HCT116 (cell line): ENCODE data around the gene TAF1C. TPM values are rescaled to one million over a fixed set of nuclear protein-coding genes. Genes with fewer than 3 reads are reported as not detected.

Source experiments
- ATAC-seq: fragments of 200-7000 bp; cut with Tn5 transposase; 2 replicates; pipeline ENCODE4 v1.9.1; 2020; ENCODE audit warnings: mild to moderate bottlenecking, moderate library complexity
- BruUV-seq: library from RNA; stranded (reverse); fragments of 400-500 nt; replicated peaks from 2 replicates; lab custom pipeline; 2021; lab: Mats Ljungman, UMichigan
- CTCF ChIA-PET: fragments of 300-600 bp; sonication (Branson Sonifier 250); formaldehyde crosslinking; loops from one replicate; lab custom pipeline; 2021; ENCODE audit warnings: antibody characterized with exemption; lab: Charles Lee
- POLR2A ChIA-PET: fragments of 300-600, 350-600 bp; sonication (Branson Sonifier 250); formaldehyde crosslinking; loops from one replicate; lab custom pipeline; 2021; ENCODE audit warnings: antibody characterized with exemption; lab: Charles Lee
- RAD21 ChIA-PET, 2 experiments: fragments of 300-600 bp; sonication (Branson Sonifier 250); formaldehyde crosslinking; loops; one replicate each; lab custom pipeline; 2023; ENCODE audit warnings: low total read pairs in 2 of 2; ENCODE audit not compliant: uncharacterized antibody in 2 of 2, unreplicated experiment in 2 of 2, low non-redundant PET in 1 of 2; lab: Charles Lee
- DNase-seq: peaks from one replicate; pipeline ENCODE4 v3.0.0-alpha.2; 2010; ENCODE audit warnings: low read depth, low spot score
- H2AFZ ChIP-seq: fragments of 200-600 bp; shearing (Covaris generic), sonication (generic); 2 replicates; pipeline ENCODE4 v1.6.1; 2017; ENCODE audit warnings: low read depth, mixed run types, mixed read lengths, antibody characterized with exemption, low read length; ENCODE audit not compliant: poor library complexity, severe bottlenecking
- H3K27ac ChIP-seq: 2 replicates; pipeline ENCODE4 v1.5.1; 2012; ENCODE audit warnings: low read depth, low read length
- H3K27me3 ChIP-seq: fragments of 200-600 bp; sonication (generic); 2 replicates; pipeline ENCODE4 v1.6.1; 2016; ENCODE audit warnings: mixed run types, low read length, mixed read lengths; ENCODE audit not compliant: insufficient read depth
- H3K36me3 ChIP-seq, 2 experiments: fragments of 200-500 bp in 1 of 2; fragments of 200-600 bp in 1 of 2; sonication (Bioruptor generic) in 1 of 2; sonication (generic) in 1 of 2; 2 replicates each; pipeline versions ENCODE4 v1.5.1 to v1.6.1; 2014 to 2016; ENCODE audit warnings: low read length in 2 of 2, inconsistent platforms in 1 of 2, mixed read lengths in 1 of 2, mixed run types in 1 of 2; ENCODE audit not compliant: insufficient read depth in 2 of 2, control insufficient read depth in 1 of 2
- H3K4me1 ChIP-seq, 2 experiments: fragments of 200-600 bp in 1 of 2; sonication (generic) in 1 of 2; 2 replicates each; pipeline versions ENCODE4 v1.5.1 to v1.6.1; 2012 to 2017; ENCODE audit warnings: low read length in 2 of 2, inconsistent platforms in 1 of 2, mild to moderate bottlenecking in 1 of 2, mixed read lengths in 1 of 2, mixed run types in 1 of 2, moderate library complexity in 1 of 2; ENCODE audit not compliant: insufficient read depth in 2 of 2, control insufficient read depth in 1 of 2
- H3K4me2 ChIP-seq: fragments of 200-600 bp; sonication (generic); 2 replicates; pipeline ENCODE4 v1.6.1; 2017; ENCODE audit warnings: mixed run types, low read length, mixed read lengths
- H3K4me3 ChIP-seq, 2 experiments: fragments of 200-600 bp in 1 of 2; sonication (generic) in 1 of 2; replicated peaks in 1 of 2; 2 replicates each; pipeline ENCODE4 v1.5.1; 2011 to 2016; ENCODE audit warnings: low read length in 2 of 2, control low read depth in 1 of 2, low read depth in 1 of 2, mild to moderate bottlenecking in 1 of 2, mixed read lengths in 1 of 2, mixed run types in 1 of 2
- H3K79me2 ChIP-seq: fragments of 200-600 bp; sonication (generic); 2 replicates; pipeline ENCODE4 v1.6.1; 2017; ENCODE audit warnings: mild to moderate bottlenecking, mixed run types, low read length, moderate library complexity, mixed read lengths; ENCODE audit not compliant: insufficient read depth
- H3K9ac ChIP-seq: fragments of 200-600 bp; sonication (generic); 2 replicates; pipeline ENCODE4 v1.6.1; 2016; ENCODE audit warnings: low read length, mixed read lengths
- H3K9me2 ChIP-seq: fragments of 200-600 bp; sonication (generic), shearing (Covaris generic); 2 replicates; pipeline ENCODE4 v1.6.1; 2017; ENCODE audit warnings: mixed run types, mild to moderate bottlenecking, moderate library complexity; ENCODE audit not compliant: insufficient read depth
- H3K9me3 ChIP-seq, 2 experiments: fragments of 200-500 bp in 1 of 2; fragments of 200-600 bp in 1 of 2; sonication (Bioruptor generic) in 1 of 2; sonication (generic) in 1 of 2; 2 replicates each; pipeline ENCODE4 v1.6.1; 2014 to 2017; ENCODE audit warnings: low read length in 2 of 2, mixed read lengths in 2 of 2, inconsistent platforms in 1 of 2, low read depth in 1 of 2, mild to moderate bottlenecking in 1 of 2, mixed run types in 1 of 2, moderate library complexity in 1 of 2; ENCODE audit not compliant: control insufficient read depth in 1 of 2, insufficient read depth in 1 of 2
- H4K20me1 ChIP-seq: fragments of 200-600 bp; sonication (generic), shearing (Covaris generic); 2 replicates; pipeline ENCODE4 v1.6.1; 2017; ENCODE audit warnings: mixed run types, mild to moderate bottlenecking, moderate library complexity; ENCODE audit not compliant: insufficient read depth
- CBX3 ChIP-seq: IDR thresholded peaks from 2 replicates; pipeline ENCODE4 v1.6.1; 2012; ENCODE audit warnings: low read depth
- CEBPB ChIP-seq: IDR thresholded peaks from 2 replicates; pipeline ENCODE4 v1.6.1; 2012; ENCODE audit warnings: low read depth
- EGR1 ChIP-seq: IDR thresholded peaks from 2 replicates; pipeline ENCODE4 v1.6.1; 2012; ENCODE audit warnings: low read depth
- EZH2 ChIP-seq: fragments of 200-600 bp; sonication (generic); IDR thresholded peaks from 2 replicates; pipeline ENCODE4 v1.6.1; 2017; ENCODE audit warnings: antibody characterized with exemption, mixed run types
- EZH2phosphoT487 ChIP-seq: fragments of 200-600 bp; IDR thresholded peaks from 2 replicates; pipeline ENCODE4 v1.6.1; 2018; ENCODE audit warnings: antibody characterized with exemption, borderline replicate concordance
- POLR2A ChIP-seq: IDR thresholded peaks from 2 replicates; pipeline ENCODE4 v1.7.0; 2011; ENCODE audit warnings: borderline replicate concordance; ENCODE audit not compliant: insufficient read depth, insufficient read length; ENCODE audit errors: extremely low read depth
- POLR2AphosphoS5 ChIP-seq: IDR thresholded peaks from 2 replicates; pipeline ENCODE4 v1.6.1; 2011; ENCODE audit warnings: mild to moderate bottlenecking, low read depth, low read length, moderate library complexity
- SP1 ChIP-seq: IDR thresholded peaks from 2 replicates; pipeline ENCODE4 v1.6.1; 2012; ENCODE audit warnings: low read depth
- SRF ChIP-seq: IDR thresholded peaks from 2 replicates; pipeline ENCODE4 v1.6.1; 2012; ENCODE audit warnings: low read depth
- TCF7L2 ChIP-seq: IDR thresholded peaks from 2 replicates; pipeline ENCODE4 v1.7.0; 2011; ENCODE audit warnings: borderline replicate concordance, inconsistent platforms; ENCODE audit not compliant: insufficient read depth, insufficient read length; ENCODE audit errors: extremely low read depth
- YY1 ChIP-seq: IDR thresholded peaks from 2 replicates; pipeline ENCODE4 v1.6.1; 2011; ENCODE audit warnings: low read length, low read depth, moderate library complexity, mild to moderate bottlenecking; ENCODE audit not compliant: insufficient replicate concordance; ENCODE audit errors: extremely low read depth
- ZNF274 ChIP-seq: fragments of 200-500 bp; sonication (Bioruptor generic); IDR thresholded peaks from 2 replicates; pipeline ENCODE4 v1.6.1; 2014; ENCODE audit warnings: mild to moderate bottlenecking, low read depth, low read length, inconsistent platforms
- intact Hi-C: fragments of 100-400 bp; cut with micrococcal nuclease; formaldehyde crosslinking; loops from 2 replicates; pipeline ENCODE4 v1.10.0; 2022
- total RNA-seq: library from RNA; stranded (reverse); gene quantifications from one replicate; pipeline ENCODE4 v1.2.1, GENCODE V29; 2021; ENCODE audit not compliant: unreplicated experiment
- TF ChIP-seq, protein P1 (sequence below), 3 experiments: fragments of 200-600 bp in 1 of 3; sonication (generic) in 1 of 3; IDR thresholded peaks in 2 of 3; conservative IDR thresholded peaks in 1 of 3; 2 replicates each; pipeline ENCODE4 v1.5.1; 2012 to 2017; ENCODE audit warnings: low read depth in 2 of 3, low read length in 2 of 3, antibody characterized with exemption in 1 of 3, borderline replicate concordance in 1 of 3, control low read depth in 1 of 3, mild to moderate bottlenecking in 1 of 3, mixed read lengths in 1 of 3, mixed run types in 1 of 3, moderate library complexity in 1 of 3; ENCODE audit not compliant: insufficient read depth in 1 of 3
- TF ChIP-seq, protein P2 (sequence below): IDR thresholded peaks from 2 replicates; pipeline ENCODE4 v1.6.1; 2012
- TF ChIP-seq, protein P3 (sequence below): IDR thresholded peaks from 2 replicates; pipeline ENCODE4 v1.6.1; 2011; ENCODE audit warnings: mild to moderate bottlenecking, low read length, moderate library complexity; ENCODE audit not compliant: insufficient replicate concordance; ENCODE audit errors: extremely low read depth
- TF ChIP-seq, protein P4 (sequence below): IDR thresholded peaks from 2 replicates; pipeline ENCODE4 v1.6.1; 2012; ENCODE audit warnings: low read depth

TAF1C gene
- total RNA-seq, 1 experiment from 2014 or later: 76.3 TPM

- TF ChIP-seq POLR2AphosphoS5: no peak
- TF ChIP-seq EGR1: no peak
These were observed 3.3 kb downstream of the TAF1C start (continued) for GRCh38 chr16:84183572-84183875.

DNA sequence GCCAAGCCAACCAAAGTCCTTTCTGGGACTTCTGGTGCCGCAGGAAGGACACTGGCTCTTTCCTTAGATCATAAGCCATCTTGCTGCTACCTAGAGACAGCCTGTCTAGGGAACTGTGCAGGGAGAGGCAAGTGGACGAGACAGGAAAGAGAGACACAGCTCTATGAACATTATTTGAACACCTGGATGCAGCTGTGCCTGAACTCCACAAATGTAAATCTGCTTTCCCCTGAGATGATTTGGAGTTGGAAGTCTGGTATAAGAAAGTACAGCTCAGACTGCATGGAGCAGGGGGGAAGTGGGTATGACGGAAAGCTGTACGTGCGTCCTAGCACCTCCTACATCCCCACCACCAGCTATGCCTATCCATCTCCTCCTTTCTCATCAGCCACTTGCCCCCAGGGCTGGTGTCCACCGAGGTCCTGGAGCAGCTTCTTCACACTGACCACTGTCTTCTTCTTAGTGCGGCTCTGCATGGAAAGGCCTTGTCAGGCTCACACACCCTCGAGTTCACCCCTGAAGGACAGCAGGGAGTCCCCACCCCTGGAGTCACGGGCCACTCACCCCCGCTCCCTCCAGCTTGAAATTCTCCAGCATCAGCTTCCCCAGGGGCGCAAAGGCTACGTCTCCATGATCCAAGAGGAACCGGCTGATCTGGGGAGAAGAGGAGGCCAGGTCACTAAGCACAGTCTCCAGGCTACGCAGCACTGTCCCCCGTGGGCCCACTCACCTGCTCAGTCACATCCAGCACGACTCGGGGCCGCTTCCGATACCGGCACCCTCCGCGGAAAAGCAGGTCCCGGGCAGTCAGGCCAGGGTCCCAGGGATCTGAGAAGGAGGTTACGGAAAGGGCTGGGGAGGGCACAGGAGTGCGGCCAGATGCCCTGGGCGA is 3.9 kb downstream of the TAF1C start:
- H3K9me3 ChIP-seq: no peaks in the 10 kb centered on the region
- no peak overlapping the region for H3K9ac ChIP-seq
- H3K79me2 ChIP-seq: peaks cover 46% of the 10 kb centered on the region
- H3K27me3 ChIP-seq: no peaks in the 10 kb centered on the region
- RAD21 ChIA-PET: no interaction called here
- H3K4me3 ChIP-seq: no peak overlapping the region
- H4K20me1 ChIP-seq: no peaks in the 10 kb centered on the region
- intact Hi-C loops: loop anchor here (10.0 kb wide), 1 partner anchor 302 kb away; no protein-coding TSS in a partner anchor
- no TSS peak for BruUV-seq
- peaks cover 32 to 54% of the 10 kb centered on the region in 2 experiments; a peak in 3 of 4 replicates for H3K36me3 ChIP-seq
- peaks cover 9 to 17% of the 10 kb centered on the region in 2 experiments; a peak in 3 of 4 replicates for H3K4me1 ChIP-seq
- DNase-seq (no peak), ATAC-seq (no peak)
- POLR2A ChIA-PET: no interaction called here
- H2AFZ ChIP-seq: no peak overlapping the region
- H3K9me2 ChIP-seq: no peaks in the 10 kb centered on the region
- no peak overlapping the region for H3K27ac ChIP-seq
- CTCF ChIA-PET: no interaction called here
- H3K4me2 ChIP-seq: no peak overlapping the region
- TF ChIP-seq ZNF274: no peak
- no peak for TF ChIP-seq POLR2AphosphoS5
- TF ChIP-seq TCF7L2: no peak
- no peak for TF ChIP-seq YY1
- no peak for TF ChIP-seq EZH2
- no peak for TF ChIP-seq SRF
- TF ChIP-seq, protein P1, sequence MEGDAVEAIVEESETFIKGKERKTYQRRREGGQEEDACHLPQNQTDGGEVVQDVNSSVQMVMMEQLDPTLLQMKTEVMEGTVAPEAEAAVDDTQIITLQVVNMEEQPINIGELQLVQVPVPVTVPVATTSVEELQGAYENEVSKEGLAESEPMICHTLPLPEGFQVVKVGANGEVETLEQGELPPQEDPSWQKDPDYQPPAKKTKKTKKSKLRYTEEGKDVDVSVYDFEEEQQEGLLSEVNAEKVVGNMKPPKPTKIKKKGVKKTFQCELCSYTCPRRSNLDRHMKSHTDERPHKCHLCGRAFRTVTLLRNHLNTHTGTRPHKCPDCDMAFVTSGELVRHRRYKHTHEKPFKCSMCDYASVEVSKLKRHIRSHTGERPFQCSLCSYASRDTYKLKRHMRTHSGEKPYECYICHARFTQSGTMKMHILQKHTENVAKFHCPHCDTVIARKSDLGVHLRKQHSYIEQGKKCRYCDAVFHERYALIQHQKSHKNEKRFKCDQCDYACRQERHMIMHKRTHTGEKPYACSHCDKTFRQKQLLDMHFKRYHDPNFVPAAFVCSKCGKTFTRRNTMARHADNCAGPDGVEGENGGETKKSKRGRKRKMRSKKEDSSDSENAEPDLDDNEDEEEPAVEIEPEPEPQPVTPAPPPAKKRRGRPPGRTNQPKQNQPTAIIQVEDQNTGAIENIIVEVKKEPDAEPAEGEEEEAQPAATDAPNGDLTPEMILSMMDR (IDR thresholded peaks at IDR 0.05 in 2 of 3, conservative IDR thresholded peaks at IDR 0.05 in 1 of 3; ENCODE audit: borderline replicate concordance in 1 of 3, insufficient read depth in 1 of 3, low read depth in 2 of 3, low read length in 2 of 3): no peak
- no peak for TF ChIP-seq CBX3
- TF ChIP-seq, protein P2, sequence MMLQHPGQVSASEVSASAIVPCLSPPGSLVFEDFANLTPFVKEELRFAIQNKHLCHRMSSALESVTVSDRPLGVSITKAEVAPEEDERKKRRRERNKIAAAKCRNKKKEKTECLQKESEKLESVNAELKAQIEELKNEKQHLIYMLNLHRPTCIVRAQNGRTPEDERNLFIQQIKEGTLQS: no peak
- TF ChIP-seq, protein P3, sequence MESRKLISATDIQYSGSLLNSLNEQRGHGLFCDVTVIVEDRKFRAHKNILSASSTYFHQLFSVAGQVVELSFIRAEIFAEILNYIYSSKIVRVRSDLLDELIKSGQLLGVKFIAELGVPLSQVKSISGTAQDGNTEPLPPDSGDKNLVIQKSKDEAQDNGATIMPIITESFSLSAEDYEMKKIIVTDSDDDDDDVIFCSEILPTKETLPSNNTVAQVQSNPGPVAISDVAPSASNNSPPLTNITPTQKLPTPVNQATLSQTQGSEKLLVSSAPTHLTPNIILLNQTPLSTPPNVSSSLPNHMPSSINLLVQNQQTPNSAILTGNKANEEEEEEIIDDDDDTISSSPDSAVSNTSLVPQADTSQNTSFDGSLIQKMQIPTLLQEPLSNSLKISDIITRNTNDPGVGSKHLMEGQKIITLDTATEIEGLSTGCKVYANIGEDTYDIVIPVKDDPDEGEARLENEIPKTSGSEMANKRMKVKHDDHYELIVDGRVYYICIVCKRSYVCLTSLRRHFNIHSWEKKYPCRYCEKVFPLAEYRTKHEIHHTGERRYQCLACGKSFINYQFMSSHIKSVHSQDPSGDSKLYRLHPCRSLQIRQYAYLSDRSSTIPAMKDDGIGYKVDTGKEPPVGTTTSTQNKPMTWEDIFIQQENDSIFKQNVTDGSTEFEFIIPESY: no peak
- TF ChIP-seq SP1: no peak
- TF ChIP-seq, protein P4, sequence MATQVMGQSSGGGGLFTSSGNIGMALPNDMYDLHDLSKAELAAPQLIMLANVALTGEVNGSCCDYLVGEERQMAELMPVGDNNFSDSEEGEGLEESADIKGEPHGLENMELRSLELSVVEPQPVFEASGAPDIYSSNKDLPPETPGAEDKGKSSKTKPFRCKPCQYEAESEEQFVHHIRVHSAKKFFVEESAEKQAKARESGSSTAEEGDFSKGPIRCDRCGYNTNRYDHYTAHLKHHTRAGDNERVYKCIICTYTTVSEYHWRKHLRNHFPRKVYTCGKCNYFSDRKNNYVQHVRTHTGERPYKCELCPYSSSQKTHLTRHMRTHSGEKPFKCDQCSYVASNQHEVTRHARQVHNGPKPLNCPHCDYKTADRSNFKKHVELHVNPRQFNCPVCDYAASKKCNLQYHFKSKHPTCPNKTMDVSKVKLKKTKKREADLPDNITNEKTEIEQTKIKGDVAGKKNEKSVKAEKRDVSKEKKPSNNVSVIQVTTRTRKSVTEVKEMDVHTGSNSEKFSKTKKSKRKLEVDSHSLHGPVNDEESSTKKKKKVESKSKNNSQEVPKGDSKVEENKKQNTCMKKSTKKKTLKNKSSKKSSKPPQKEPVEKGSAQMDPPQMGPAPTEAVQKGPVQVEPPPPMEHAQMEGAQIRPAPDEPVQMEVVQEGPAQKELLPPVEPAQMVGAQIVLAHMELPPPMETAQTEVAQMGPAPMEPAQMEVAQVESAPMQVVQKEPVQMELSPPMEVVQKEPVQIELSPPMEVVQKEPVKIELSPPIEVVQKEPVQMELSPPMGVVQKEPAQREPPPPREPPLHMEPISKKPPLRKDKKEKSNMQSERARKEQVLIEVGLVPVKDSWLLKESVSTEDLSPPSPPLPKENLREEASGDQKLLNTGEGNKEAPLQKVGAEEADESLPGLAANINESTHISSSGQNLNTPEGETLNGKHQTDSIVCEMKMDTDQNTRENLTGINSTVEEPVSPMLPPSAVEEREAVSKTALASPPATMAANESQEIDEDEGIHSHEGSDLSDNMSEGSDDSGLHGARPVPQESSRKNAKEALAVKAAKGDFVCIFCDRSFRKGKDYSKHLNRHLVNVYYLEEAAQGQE: no peak
- TF ChIP-seq POLR2A: no peak
- no peak for TF ChIP-seq CEBPB
- TF ChIP-seq EZH2phosphoT487: no peak
